Nephron progenitor cell (in vitro differentiated cells): Measurements from ENCODE around the gene NAGS.

Experiments
- DNase-seq: peaks from one replicate; pipeline ENCODE4 v3.0.0; 2021
- H3K27ac Mint-ChIP-seq: 2 replicates; pipeline ENCODE4 v1.8.0; 2021; ENCODE audit warnings: mild to moderate bottlenecking, moderate library complexity, mixed read lengths
- H3K27me3 Mint-ChIP-seq: 2 replicates; pipeline ENCODE4 v1.8.0; 2021; ENCODE audit warnings: mild to moderate bottlenecking, low read depth, mixed read lengths; ENCODE audit not compliant: poor library complexity
- H3K36me3 Mint-ChIP-seq: 2 replicates; pipeline ENCODE4 v1.8.0; 2021; ENCODE audit warnings: low read depth, mixed read lengths
- H3K4me1 Mint-ChIP-seq: 2 replicates; pipeline ENCODE4 v1.8.0; 2021; ENCODE audit warnings: mixed read lengths
- H3K4me3 Mint-ChIP-seq: 2 replicates; pipeline ENCODE4 v1.8.0; 2021; ENCODE audit warnings: mild to moderate bottlenecking, moderate library complexity, mixed read lengths
- H3K9me3 Mint-ChIP-seq: 2 replicates; pipeline ENCODE4 v1.8.0; 2021; ENCODE audit warnings: mild to moderate bottlenecking, moderate library complexity, mixed read lengths
- CTCF ChIP-seq: fragments of 200-600 bp; sonication (generic); IDR thresholded peaks from 2 replicates; pipeline ENCODE4 v1.5.0; 2021; ENCODE audit warnings: antibody characterized with exemption

Gene NAGS

GRCh38 chr17:43999024-43999423 lies 5.4 kb upstream of the NAGS start:
- no peak for TF ChIP-seq CTCF
- Mint-ChIP-seq H3K4me3 (no peak overlapping the region), H3K9me3 (no peaks in the 10 kb centered on the region), H3K4me1 (peaks cover 7% of the 10 kb centered on the region), H3K36me3 (no peaks in the 10 kb centered on the region), H3K27me3 (peaks cover 81% of the 10 kb centered on the region), H3K27ac (no peak overlapping the region)
- no peak for DNase-seq

- Mint-ChIP-seq H3K4me1 (peaks cover 10% of the 10 kb centered on the region), H3K9me3 (no peaks in the 10 kb centered on the region), H3K4me3 (no peak overlapping the region), H3K27ac (no peak overlapping the region), H3K36me3 (no peaks in the 10 kb centered on the region), H3K27me3 (peaks cover 80% of the 10 kb centered on the region)
- TF ChIP-seq CTCF, result no peak
- no peak for DNase-seq
These were observed 4.1 kb upstream of the NAGS start for GRCh38 chr17:44000141-44000860.

- Mint-ChIP-seq H3K4me1 (peaks cover 11% of the 10 kb centered on the region), H3K27me3 (peaks cover 80% of the 10 kb centered on the region), H3K4me3 (no peak overlapping the region), H3K27ac (no peak overlapping the region), H3K9me3 (no peaks in the 10 kb centered on the region), H3K36me3 (no peaks in the 10 kb centered on the region)
- TF ChIP-seq CTCF, result no peak
- no peak for DNase-seq
These were observed 3.5 kb upstream of the NAGS start for GRCh38 chr17:44000871-44001460.

DNA sequence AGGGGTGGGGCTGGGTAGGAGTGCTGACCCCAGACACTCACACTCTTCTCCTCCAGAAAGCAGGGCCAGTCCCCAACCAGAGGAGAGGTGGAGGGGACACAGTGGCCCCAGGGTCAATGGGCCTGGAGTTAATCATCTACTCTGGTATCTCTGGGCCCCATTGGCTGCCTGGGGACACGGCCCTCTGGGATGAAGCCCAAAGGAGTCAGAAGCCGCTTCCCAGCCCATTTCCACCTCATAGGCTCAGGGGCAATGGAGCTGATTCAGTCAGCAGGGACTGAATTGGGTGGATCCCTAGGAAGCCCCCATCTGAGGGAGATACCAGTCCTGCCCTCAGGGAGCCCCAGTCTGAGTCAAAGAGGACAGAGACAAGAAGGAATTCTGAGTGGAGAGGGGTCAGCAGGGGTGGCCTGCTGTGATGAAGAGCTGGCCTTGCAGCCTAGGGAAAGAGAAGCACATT lies 2.9 kb upstream of the NAGS start:
- Mint-ChIP-seq H3K36me3 (no peaks in the 10 kb centered on the region), H3K4me3 (no peak overlapping the region), H3K27me3 (peaks cover 81% of the 10 kb centered on the region), H3K9me3 (no peaks in the 10 kb centered on the region), H3K4me1 (peaks cover 15% of the 10 kb centered on the region), H3K27ac (no peak overlapping the region)
- no peak for TF ChIP-seq CTCF
- no peak for DNase-seq

GRCh38 chr17:44002141-44002848 lies 2.1 kb upstream of the NAGS start:
- peaks cover 15% of the 10 kb centered on the region for H3K4me1 Mint-ChIP-seq
- TF ChIP-seq CTCF, result no peak
- peaks cover 86% of the 10 kb centered on the region for H3K27me3 Mint-ChIP-seq
- no peak overlapping the region for H3K27ac Mint-ChIP-seq
- H3K9me3 Mint-ChIP-seq, result no peaks in the 10 kb centered on the region
- H3K36me3 Mint-ChIP-seq, result no peaks in the 10 kb centered on the region
- no peak overlapping the region for H3K4me3 Mint-ChIP-seq
- DNase-seq, result no peak
